ENCODE results near the gene MAST4.
"Not testable (repeated sequence)": the region's sequence is repeated elsewhere in the genome, so short reads cannot be mapped to it uniquely, and the experiment has no call there.

Gene MAST4

DNA sequence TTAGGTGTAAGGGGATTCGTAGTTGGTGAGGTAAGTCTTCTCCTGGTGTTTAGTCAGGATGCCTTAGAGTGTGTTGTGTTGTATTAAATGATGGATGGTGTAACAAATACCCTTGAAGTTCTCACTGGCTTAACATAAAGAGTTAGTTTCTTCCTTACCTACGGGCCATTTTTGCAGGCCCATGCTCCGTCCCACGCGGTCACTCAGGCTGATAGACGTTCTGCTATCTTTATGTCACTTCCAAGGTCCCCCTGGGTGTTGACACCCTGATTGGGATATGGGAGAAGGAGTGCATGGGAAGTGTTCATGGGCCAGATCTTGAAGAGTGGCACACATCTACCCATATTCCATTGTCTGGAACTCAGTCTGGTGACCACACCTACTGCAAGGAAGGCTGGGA is 214.0 kb downstream of the MAST4 start:
- DNase-seq (ENCODE audit: low spot score) = no peak

GRCh38 chr5:66810848-66811261 is 214.7 kb downstream of the MAST4 start:
- DNase-seq (ENCODE audit: low spot score) = no peak

DNA sequence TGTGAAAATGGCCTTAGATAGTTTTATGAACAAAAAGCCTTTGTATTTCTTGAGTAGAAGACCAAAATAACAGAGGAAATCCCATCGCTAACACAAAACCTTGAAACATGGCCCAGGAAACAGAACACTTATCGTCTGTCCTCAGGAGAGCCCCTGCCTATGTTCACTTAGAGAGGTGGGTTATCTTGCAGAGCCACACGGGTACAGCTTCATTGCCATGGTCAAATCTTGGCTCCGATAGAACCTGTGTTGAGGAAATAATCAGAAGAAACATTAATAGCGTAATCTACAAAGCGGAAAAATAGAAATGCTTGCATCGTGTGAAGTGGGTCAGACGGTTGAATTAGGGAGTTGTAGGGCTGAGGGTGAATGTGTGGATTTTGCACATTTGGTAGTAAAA is 216.1 kb downstream of the MAST4 start:
- DNase-seq (ENCODE audit: low spot score) = no peak

DNA sequence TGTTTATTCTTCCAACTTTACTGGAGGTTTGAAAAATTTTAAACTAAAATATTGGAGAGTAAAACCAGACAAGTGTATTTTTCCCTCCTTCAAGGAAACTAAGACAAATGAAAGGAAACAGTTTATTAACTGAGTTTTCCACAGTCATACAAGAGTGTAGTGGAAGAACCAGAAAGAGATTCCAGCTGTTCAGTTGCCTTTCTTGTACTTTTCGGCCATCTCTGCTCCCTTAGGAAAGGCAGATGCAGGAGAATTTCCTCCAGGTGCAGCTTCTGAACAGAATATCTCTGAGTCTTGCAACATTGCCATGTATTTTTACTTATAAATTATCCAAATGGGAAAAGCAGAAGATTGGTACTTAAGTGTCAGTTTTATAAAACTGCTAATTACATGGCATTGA is 217.1 kb downstream of the MAST4 start:
- no peak for DNase-seq (ENCODE audit: low spot score)

GRCh38 chr5:66814146-66814991 is 218.2 kb downstream of the MAST4 start:
- DNase-seq (ENCODE audit: low spot score) = peak; percentile 59

DNA sequence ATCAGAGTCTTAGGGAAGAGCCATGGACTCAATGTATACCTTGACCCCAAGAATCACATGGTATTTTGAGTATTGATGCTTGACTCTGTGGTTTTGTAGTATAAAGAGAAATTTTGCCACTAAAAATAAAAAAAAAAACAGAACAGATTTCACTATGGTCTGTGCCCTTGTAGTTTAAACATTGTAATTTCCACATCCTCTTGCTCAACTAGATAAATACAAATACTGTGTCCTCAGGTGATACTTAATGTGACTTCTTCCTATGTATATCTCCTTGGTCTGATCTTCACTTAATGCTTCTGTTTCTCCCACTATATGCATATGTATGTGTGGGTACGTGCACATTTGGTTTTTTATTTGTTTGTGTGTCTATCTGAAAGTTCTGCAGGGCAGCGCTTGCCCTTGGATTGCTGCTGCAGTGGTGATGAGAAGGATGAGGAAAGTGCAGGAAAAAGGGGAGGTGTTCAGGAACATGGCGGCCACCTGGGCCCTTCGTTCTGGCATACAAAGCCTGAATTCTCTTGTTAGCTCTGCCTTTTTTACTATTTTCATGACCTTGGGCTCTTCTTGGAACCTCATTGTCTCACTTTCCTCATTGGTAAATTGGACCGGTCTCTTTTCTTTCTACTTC is 222.2 kb downstream of the MAST4 start:
- DNase-seq (ENCODE audit: low spot score) = no peak

- DNase-seq (ENCODE audit: low spot score) = no peak
These were observed 222.7 kb downstream of the MAST4 start for GRCh38 chr5:66818935-66819328.

DNA sequence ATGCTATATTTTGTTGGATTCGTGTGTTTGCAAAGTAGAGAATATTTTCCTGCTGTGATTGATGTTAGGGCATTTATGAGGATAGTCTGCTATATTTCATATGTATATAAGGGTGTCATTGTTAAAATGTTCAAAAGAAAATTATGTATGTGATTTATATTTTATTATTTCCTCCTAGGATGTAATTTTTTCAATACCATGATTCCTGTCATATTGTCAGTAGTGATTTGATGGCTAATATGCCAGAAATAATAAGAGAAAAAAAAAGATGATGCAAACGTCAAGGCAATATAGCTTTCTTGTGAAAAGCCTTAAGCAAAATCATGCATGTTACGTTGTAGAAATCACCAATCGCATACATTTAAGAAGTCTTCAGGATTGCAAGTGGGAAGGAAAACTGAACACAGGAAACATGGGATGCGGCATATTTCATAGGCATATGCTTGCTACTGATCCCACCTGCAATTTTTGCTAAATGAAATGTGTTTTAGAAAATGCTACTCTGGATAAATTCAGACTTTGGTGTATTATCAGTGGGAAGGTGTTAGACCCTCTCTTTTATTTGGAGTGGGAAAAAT is 224.5 kb downstream of the MAST4 start:
- DNase-seq (ENCODE audit: low spot score) = no peak

DNA sequence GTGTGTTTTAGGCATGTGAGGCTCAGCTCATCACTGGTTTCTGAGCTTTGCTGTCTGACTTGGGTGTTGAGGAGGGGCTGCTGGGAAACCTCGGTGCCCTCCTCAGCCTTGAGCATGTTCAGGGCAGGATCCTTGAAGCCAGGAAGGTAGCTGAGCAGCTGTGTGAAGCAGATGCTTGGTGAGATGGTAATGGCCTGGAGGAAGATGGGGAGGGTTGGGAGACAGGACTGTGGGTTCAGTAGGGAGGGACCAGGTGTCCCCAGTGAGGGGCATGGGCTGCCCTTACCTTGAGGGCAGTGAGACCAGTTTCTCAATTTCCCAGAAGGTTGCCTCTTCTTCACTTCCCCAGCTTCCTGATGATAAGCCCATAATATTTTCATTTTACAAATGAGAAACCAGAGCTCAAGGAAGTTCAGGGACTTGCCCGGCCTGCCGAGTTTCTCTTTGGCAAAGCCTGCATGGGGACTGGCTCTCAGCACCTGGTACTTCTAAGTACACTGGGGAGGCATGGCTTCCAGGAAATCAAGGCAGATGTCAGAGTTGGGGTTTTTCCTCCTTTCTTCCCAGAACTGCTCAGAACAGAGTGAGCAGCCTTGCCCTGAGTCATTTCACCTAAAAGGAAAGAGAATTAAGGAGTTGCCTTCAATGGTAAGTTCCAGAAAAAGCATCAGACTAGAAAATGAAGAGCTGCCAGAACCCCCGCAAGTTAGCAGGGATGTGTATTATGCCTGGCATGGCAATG is 225.7 kb downstream of the MAST4 start:
- no peak for DNase-seq (ENCODE audit: low spot score)

DNA sequence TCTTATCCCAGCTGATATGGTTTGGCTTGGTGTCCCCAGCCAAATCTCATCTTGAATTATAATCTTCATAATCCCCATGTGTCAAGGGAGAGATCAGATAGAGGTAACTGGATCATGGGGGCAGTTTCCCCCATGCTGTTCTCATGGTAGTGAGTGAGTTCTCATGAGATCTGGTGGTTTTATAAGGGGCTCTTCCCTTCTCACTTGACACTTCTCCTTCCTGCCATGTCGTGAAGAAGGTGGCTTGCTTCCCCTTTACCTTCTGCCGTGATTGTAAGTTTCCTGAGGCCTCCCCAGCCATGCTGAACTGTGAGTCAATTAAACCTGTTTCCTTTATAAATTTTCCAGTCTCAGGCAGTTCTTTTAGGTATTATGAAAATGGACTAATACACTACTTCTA is 226.7 kb downstream of the MAST4 start:
- not testable (repeated sequence) for DNase-seq (ENCODE audit: low spot score)

DNA sequence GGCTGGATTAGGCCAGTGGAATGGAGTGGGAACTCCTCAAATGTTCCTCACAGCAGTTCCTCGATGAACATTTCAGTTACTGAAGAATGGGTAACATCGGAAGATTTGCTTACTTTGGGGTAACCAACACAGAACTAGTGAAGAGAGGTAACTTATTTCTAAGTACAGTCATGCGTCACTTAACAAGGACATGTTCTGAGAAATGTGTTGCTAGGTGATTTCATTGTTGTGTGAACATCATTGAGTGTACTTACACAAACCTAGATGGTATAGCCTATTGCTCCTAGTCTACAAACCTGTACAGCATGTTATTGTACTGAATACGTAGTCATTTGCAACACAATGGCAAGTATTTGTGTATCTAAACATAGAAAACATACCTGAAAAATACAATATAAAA is 228.3 kb downstream of the MAST4 start:
- no peak for DNase-seq (ENCODE audit: low spot score)

- DNase-seq (ENCODE audit: low spot score) = no peak
These were observed 230.1 kb downstream of the MAST4 start for GRCh38 chr5:66826263-66826662.

- no peak for DNase-seq (ENCODE audit: low spot score)
These were observed 230.5 kb downstream of the MAST4 start for GRCh38 chr5:66826696-66827095.

- DNase-seq (ENCODE audit: low spot score) = no peak
These were observed 231.9 kb downstream of the MAST4 start for GRCh38 chr5:66828046-66828547.

- DNase-seq (ENCODE audit: low spot score) = peak; percentile 79
These were observed 232.6 kb downstream of the MAST4 start for GRCh38 chr5:66828548-66829357.

DNA sequence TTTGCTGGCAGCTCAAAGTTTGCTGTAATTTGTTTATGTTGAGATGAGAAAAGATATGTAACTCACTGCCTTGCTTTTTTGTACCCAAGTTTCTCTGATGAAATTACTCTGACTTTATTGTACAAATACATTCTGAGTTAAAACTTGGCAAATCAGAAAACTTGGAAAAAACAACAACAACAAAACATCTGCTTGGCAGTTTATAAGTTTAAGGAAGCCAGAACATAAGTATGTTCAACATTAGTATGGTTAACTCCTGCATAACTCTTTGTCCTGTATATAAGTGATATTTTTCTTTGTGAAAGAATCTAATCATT is 233.1 kb downstream of the MAST4 start:
- no peak for DNase-seq (ENCODE audit: low spot score)

GRCh38 chr5:66829826-66830225 is 233.6 kb downstream of the MAST4 start:
- no peak for DNase-seq (ENCODE audit: low spot score)

- no peak for DNase-seq (ENCODE audit: low spot score)
These were observed 234.4 kb downstream of the MAST4 start for GRCh38 chr5:66830636-66831035.

DNA sequence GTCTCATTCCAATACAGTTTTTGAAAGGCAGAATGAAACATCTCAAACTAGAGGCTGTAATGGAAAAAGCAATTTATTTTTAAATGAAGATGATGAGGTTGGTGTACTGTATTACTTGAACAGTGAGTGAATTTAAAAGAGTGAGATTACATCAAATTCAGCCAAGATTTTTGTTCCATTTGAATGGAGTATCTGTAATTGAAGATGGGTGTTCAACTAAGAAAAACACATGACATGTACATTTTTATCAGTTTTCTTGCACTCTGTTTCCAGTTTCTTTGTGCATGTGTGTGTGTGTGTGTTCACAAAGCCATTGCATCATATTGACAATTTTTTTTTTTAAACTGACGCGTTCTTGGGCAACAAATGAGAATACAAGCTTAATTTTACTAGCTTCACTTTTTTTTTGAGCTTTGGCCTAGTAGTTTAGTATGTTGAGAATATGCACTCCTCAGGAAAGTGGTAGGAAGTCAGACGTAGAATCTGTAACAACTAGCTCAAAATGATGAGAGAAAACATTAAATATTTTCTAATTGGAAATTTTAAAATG is 243.5 kb downstream of the MAST4 start:
- no peak for DNase-seq (ENCODE audit: low spot score)

DNA sequence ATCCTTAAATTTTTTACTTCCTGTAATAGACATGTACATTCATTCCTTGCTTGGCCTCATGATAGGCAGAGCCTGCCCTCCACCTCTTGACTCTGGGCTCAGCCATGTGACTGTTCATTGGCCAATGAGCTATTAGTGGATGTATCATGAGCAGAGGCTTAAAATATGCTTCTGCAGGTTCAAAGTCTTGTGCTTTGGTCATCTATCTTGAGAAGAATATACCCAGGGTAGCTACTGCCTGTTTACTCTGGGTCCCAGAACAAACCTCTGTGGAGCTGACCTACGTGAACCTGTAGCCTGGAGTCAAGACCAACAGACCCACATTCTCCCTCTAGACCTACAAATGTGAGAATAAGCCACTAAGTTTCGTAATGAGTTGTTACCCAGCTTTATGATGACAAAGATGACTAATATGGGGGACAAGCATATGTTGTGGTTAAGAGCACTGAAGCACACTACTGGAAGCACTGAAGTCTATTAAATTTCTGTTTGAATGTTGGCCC is 244.4 kb downstream of the MAST4 start:
- DNase-seq (ENCODE audit: low spot score) = no peak

DNA sequence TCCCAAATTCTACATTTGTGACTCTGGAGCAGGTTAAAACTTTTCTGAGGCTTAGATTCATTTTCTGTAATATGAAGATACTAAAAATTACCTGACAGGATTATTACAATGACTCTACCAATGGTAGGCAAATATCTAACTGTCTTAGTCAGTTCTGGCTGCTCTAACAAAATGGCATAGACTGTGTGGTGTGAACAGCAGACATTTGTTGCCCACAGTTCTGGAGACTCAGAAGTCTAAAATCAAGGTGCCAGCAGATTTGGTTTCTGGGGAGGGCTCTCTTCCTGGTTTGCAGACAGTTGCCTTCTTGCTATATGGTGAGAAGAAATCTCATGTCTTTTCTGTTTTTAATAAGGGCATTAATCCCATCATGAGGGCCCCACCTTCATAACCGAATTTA is 245.1 kb downstream of the MAST4 start:
- no peak for DNase-seq (ENCODE audit: low spot score)

Data from AG20443 (cell line).